Glomerular visceral epithelial cell (primary cell): ENCODE measurements around the gene PPP1R12C.
A peak's percentile ranks its signal among the peaks of the same experiment; 100 is the strongest.
"Not testable (repeated sequence)": the region's sequence is repeated elsewhere in the genome, so short reads cannot be mapped to it uniquely, and the experiment has no call there.

Source experiments
- DNase-seq: peaks from one replicate; pipeline ENCODE4 v3.0.0-alpha.2; 2016; ENCODE audit errors: extremely low spot score

Gene PPP1R12C

DNA sequence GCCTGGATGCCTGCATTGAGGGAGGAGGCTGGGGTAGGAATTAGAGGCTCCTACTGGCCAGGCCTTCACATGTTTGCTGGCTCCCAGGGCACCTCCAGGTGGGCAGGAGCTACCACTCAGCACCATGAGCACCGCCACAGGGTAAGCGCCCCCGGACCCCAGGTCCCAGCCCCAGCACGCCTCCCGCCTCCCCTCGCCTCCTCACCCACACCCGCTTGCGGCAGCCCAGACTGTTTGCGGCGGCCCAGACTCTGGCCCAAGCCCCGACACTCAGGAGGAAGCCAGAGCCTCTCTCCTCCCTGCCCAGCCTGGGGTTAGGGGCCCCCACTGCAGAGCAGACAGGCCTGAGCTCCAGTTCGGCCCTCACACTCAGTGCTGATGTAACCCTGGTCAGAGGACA is 41.1 kb downstream of the PPP1R12C start:
- no peak for DNase-seq

DNA sequence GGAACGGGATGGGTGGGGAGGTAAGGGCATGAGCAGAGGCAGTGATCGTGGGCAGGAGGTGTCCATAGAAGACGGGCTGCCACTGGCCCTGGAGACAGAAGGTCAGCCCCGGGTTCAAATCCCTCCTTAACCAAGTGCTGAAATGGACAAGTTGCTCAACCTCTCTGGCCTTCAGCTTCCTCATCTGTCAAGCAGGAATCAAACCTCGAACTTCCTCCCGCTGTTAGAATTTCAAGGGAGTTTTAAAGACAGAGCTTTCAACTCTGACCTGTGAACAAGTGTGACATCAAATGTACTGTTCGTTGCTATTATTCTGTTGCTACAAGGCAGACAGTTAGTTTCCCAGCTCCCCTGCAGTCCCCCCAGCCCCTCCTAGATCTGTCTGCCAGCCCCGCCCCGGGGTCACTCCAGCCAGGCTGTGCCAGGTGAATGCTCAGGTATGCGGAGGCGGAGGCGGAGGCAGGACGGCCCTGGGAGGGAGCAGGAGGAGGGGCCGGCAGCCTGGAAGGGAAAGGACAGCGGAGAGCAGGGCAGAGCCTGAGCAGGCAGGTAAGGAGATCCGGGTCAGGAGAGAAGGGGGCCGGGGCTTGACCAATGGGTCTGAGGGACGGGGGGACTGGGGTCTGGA is 42.0 kb downstream of the PPP1R12C start, which contains the start of gene EPS8L1:
Gene EPS8L1 (plus strand): TSS at position 499 of the 628 bp plus-strand sequence. CDS start 576 bp downstream, outside the sequence.
- no peak for DNase-seq

- DNase-seq, result no peak
These were observed 45.5 kb downstream of the PPP1R12C start for GRCh38 chr19:55071913-55072312.

- DNase-seq, result peak; percentile 79
These were observed 46.3 kb downstream of the PPP1R12C start for GRCh38 chr19:55071129-55071502.

DNA sequence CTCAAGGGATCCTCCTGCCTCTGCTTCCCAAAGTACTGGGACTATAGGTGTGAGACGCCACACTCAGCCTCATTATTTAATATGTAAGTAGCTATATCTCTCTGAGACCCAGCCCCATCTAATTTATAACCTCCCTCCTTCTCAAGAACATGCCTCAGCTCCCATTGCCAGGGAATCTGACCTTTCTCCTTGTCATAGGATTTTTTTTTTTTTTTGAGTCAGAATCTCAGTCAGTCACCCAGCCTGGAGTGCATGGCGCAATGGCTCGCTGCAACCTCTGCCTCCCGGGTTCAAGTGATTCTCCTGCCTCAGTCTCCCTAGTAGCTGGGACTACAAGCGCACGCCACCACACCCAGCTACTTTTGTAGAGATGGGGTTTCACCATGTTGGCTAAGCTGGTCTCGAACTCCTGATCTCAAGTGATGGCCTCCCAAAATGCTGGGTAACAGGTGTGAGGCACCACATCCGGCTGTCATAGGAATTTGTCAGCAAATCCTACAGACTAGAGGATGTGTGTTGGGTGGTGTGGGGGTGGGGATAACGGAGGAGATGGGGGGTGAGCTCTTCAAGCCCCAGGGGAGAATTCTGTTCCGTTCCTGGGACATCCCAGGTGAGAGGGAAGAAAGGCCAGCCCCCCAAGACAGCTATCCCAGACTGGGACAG is 46.8 kb downstream of the PPP1R12C start:
- no peak for DNase-seq

DNA sequence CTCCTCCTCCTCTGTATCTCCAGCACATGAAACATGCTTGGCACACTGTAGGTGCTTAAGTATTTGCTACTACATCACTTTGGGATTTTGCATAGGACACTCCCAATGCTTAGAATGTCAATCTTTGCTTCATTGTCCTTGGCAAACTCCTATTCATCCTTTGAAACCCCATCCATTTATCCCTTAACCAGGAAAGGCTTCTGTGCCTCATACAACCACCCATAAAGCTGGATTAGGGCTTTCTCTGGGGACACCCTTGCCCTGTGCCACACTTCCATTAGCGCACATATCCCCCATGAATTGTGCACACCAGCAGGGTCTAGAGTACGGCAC is 47.6 kb downstream of the PPP1R12C start:
- DNase-seq, result no peak

DNA sequence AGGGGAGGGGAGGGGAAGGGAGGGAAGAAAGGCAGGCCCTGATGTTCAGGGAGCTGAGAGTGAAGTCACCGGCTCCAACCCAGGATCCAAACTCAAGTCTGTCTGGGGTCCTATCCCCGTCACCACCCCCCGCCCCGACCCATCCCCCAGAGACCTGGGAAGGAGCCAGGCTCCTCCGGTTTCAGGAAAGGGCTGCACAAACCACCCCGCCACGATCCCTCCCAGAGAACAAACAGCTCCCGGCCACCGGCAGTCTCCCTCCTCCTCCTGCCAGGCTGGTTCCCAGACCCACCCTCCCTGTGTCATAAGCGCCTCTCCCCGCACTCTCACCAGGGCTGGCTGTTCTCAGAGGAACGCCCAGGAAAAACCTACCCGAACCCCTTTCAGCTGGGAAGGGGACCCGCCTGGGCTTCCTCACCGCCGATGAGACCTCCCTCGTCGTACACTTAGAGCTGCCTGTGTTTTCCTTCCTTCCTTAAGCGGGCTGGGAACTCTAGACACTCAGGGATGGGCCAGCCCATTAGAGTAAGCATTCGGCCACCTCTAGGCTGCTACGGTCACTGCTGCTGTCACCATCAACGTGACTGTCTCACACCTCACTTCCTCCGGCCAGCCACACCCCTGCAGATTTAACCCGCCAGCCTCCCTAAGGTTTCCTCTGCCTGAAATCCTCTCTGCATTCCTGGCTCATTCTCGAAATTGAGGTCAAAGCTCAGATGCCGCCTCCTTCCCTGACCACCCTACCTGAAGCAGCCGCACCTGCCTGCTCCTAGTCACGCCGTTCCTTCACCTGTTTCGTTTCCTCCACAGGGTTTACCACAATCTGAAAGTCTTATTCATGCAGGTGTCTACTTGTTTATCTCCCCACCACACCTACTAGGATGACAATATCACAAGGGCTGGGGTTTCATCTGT is 48.2 kb downstream of the PPP1R12C start:
- no peak for DNase-seq

GRCh38 chr19:55067869-55068268 is 49.6 kb downstream of the PPP1R12C start:
- no peak for DNase-seq

GRCh38 chr19:55066107-55066709 is 51.2 kb downstream of the PPP1R12C start:
- DNase-seq, result no peak

DNA sequence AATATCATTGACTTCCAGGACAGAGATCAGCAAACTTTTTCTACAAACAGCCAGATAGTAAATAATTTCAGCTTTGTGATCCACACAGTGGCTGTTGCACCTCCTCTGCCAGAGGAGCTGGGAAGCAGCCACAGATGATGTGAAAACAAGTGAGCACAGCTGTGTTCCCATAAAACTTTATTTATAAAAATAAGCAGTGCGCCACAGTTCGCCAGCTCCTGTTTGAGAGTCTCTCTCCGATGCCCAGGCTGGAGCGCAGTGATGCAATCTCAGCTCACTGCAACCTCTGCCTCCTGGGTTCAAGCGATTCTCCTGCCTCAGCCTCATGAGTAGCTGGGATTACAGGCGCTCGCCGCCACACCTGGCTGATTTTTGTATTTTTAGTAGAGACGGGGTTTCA is 51.9 kb downstream of the PPP1R12C start:
- not testable (repeated sequence) for DNase-seq

DNA sequence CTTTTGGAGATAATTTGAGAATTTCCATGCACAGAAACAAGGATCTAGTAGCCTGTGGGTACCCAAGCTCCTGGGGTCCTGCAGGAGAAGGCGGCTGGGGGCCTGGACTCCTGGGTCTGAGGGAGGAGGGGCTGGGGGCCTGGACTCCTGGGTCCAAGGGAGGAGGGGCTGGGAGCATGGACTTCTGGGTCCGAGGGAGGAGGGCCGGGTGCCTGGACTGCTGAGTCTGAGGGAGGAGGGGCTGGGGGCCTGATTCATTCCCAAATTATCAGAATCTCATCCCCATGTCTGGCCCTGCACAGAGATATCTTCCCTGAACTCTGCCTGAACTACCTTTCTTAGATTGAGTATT is 54.0 kb downstream of the PPP1R12C start:
- no peak for DNase-seq

DNA sequence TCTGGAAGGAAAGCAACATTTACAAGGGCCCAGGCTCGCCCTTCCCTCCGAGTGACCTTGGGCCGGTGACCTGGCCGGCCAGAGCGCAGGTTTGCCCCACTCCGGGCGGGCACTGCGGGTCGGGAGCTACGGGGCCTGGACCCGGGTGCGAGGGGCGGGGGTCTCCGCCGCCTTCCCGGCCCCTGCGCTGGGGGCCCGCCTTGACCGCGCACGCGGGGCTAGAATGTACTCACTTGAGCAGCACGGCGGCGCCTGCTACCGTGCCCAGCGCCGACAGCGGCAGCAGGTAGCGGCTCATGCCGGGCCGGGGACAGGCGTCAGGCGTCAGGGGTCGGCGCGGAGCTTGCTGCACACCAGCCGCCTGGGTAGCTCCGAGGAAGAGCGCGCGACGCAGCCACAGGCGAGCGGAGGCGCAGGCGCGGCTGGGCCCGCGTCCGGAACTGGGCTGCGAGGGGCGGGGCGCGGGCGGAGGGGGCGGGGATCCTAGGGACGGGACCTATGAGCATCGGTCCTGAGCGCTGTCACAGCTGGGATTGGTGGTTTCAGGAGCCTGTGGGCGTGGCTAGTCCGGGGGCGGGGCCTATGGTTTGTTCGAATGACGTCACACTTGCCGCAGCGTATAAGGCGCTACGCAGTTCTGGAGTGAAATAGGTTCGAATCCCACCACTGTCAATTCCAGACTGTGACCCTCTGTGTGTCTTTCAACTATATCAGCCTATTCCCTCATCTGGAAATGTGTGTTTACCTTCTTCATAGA is 54.5 kb downstream of the PPP1R12C start, which contains the start of gene RDH13:
Gene RDH13 (minus strand): TSS at position 414 of the 757 bp plus-strand sequence. CDS start 116 bp downstream, at position 298.
- peak; percentile 97 for DNase-seq

GRCh38 chr19:55060287-55060686 is 57.1 kb downstream of the PPP1R12C start:
- DNase-seq, result not testable (repeated sequence)

GRCh38 chr19:55058781-55059610 is 58.4 kb downstream of the PPP1R12C start:
- DNase-seq, result no peak

- DNase-seq, result no peak
These were observed 60.6 kb downstream of the PPP1R12C start for GRCh38 chr19:55056827-55057226.

DNA sequence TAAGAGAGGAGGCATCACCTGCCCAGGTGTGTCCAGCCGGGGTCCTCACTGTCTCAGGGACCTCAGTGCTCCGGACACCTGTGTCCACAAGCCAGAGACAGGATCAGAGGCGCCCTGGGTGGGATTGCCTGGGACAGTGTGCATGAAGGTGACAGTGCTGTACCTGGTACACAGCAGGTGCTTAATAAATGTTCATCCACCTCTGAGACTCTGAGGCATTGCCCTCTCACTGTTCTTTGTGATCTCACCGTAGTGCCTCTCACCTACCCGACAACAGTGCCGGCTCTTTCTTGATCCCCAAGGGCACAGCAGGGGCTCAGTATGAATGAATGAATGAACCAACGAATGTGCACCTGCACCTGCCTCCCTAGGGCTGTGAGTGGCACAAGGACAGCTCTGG is 63.7 kb downstream of the PPP1R12C start:
- DNase-seq, result no peak

GRCh38 chr19:55050749-55051532 is 66.5 kb downstream of the PPP1R12C start:
- no peak for DNase-seq

DNA sequence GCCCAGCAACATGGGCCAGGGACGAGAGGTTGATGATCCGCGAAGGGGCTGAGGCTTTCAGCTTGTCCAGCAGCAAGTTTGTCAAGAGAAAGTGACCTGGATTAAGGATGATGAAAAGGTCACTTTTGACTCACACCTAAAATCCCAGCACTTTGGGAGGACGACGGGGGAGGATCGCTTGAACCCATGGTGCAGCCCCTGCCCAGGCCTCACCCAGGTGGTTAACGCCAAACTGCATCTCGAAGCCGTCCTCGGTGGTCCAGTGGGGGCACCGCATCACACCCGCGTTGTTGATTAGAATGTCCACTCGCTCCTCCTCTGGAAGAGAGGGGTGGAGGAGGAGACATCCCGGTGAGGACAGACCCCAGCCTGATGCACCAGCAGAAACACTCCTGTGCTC is 69.0 kb downstream of the PPP1R12C start:
- DNase-seq, result no peak

DNA sequence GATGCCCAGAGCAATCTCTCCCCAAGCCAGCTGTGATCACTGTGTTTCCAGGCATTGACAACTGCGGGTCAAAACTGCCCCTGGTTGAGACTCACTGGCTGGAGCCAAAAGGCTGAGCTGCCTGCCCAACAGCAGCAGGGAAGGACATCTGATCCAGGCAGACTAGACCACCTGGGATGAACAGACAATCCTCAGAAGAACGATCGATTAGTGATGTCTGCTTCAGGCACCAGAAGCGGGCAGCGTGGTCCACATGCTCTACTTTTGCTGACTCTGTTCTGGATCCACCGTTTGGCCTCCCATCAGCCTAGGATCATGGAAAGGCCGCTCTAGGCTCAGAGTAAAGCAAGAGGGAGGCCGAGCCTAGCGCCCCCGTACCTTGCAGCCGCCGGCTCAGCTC is 69.5 kb downstream of the PPP1R12C start:
- no peak for DNase-seq
